Measurements from ENCODE around the gene SYNJ1. TPM values are rescaled to one million over a fixed set of nuclear protein-coding genes. Genes with fewer than 3 reads are reported as not detected.

SYNJ1 gene
- total and polyA plus RNA-seq, 4 donors = 7.4 to 17.5 (median 11.8) TPM

GRCh38 chr21:32705901-32706300 is 21.9 kb downstream of the SYNJ1 start:
- H3K27ac ChIP-seq (ENCODE audit: low read depth in 1 of 2, low read length in 1 of 2) = no peak overlapping the region
- no peak for TF ChIP-seq CTCF (IDR thresholded peaks at IDR 0.05; ENCODE audit: control extremely low read depth, extremely low read depth)
- no peaks in the 10 kb centered on the region for H3K27me3 ChIP-seq (ENCODE audit: control insufficient read depth in 3 of 3, insufficient read depth in 3 of 3, low read length in 2 of 3)
- no peak overlapping the region for H3K4me3 ChIP-seq
- H3K36me3 ChIP-seq (ENCODE audit: control insufficient read depth in 4 of 4, insufficient read depth in 4 of 4, low read length in 4 of 4) = peaks cover 0 to 3% (median 0%) of the 10 kb centered on the region in 4 donors
- no peak for ATAC-seq (ENCODE audit: insufficient read depth, low FRiP score)
- no peak overlapping the region for H3K9ac ChIP-seq (ENCODE audit: insufficient read depth in 1 of 2, low read length in 2 of 2)
- DNase-seq = no peak
- H3K9me3 ChIP-seq (ENCODE audit: control insufficient read depth in 4 of 4, insufficient read depth in 3 of 4, low read length in 3 of 4) = no peaks in the 10 kb centered on the region
- H3K4me1 ChIP-seq (ENCODE audit: control insufficient read depth in 5 of 5, insufficient read depth in 5 of 5, low read length in 5 of 5) = peaks cover 0 to 6% (median 3%) of the 10 kb centered on the region in 5 donors
- WGBS, 2 donors = 95 to 98% methylated on average over 4 of the region's 4 CpGs

GRCh38 chr21:32705139-32705538 is 22.7 kb downstream of the SYNJ1 start:
- H3K4me3 ChIP-seq = no peak overlapping the region
- peaks cover 0 to 6% (median 3%) of the 10 kb centered on the region in 5 donors for H3K4me1 ChIP-seq (ENCODE audit: control insufficient read depth in 5 of 5, insufficient read depth in 5 of 5, low read length in 5 of 5)
- no peaks in the 10 kb centered on the region for H3K27me3 ChIP-seq (ENCODE audit: control insufficient read depth in 3 of 3, insufficient read depth in 3 of 3, low read length in 2 of 3)
- H3K27ac ChIP-seq (ENCODE audit: low read depth in 1 of 2, low read length in 1 of 2) = no peak overlapping the region
- DNase-seq (no peak), ATAC-seq (ENCODE audit: insufficient read depth, low FRiP score) (no peak)
- 85 to 96% methylated on average over 1 of the region's 1 CpG for WGBS, 2 donors
- no peak for TF ChIP-seq CTCF (IDR thresholded peaks at IDR 0.05; ENCODE audit: control extremely low read depth, extremely low read depth)
- no peaks in the 10 kb centered on the region for H3K9me3 ChIP-seq (ENCODE audit: control insufficient read depth in 4 of 4, insufficient read depth in 3 of 4, low read length in 3 of 4)
- no peak overlapping the region for H3K9ac ChIP-seq (ENCODE audit: insufficient read depth in 1 of 2, low read length in 2 of 2)
- peaks cover 0 to 2% (median 0%) of the 10 kb centered on the region in 4 donors for H3K36me3 ChIP-seq (ENCODE audit: control insufficient read depth in 4 of 4, insufficient read depth in 4 of 4, low read length in 4 of 4)

GRCh38 chr21:32702702-32703101 is 25.1 kb downstream of the SYNJ1 start:
- ATAC-seq (ENCODE audit: insufficient read depth, low FRiP score) (no peak), DNase-seq (no peak)
- no peak overlapping the region for H3K27ac ChIP-seq (ENCODE audit: low read depth in 1 of 2, low read length in 1 of 2)
- H3K4me3 ChIP-seq = no peak overlapping the region
- peaks cover 0 to 6% (median 0%) of the 10 kb centered on the region in 4 donors for H3K36me3 ChIP-seq (ENCODE audit: control insufficient read depth in 4 of 4, insufficient read depth in 4 of 4, low read length in 4 of 4)
- peaks cover 0 to 11% (median 6%) of the 10 kb centered on the region in 5 donors for H3K4me1 ChIP-seq (ENCODE audit: control insufficient read depth in 5 of 5, insufficient read depth in 5 of 5, low read length in 5 of 5)
- H3K9ac ChIP-seq (ENCODE audit: insufficient read depth in 1 of 2, low read length in 2 of 2) = no peak overlapping the region
- H3K9me3 ChIP-seq (ENCODE audit: control insufficient read depth in 4 of 4, insufficient read depth in 3 of 4, low read length in 3 of 4) = no peaks in the 10 kb centered on the region
- 24 to 29% methylated on average over 4 of the region's 4 CpGs for WGBS, 2 donors
- TF ChIP-seq CTCF (IDR thresholded peaks at IDR 0.05; ENCODE audit: control extremely low read depth, extremely low read depth) = no peak
- no peaks in the 10 kb centered on the region for H3K27me3 ChIP-seq (ENCODE audit: control insufficient read depth in 3 of 3, insufficient read depth in 3 of 3, low read length in 2 of 3)

Data from lung (tissue), 12 donors.